GM12878 (cell line): ENCODE measurements around the gene FHL1. TPM values are rescaled to one million over a fixed set of nuclear protein-coding genes. Genes with fewer than 3 reads are reported as not detected.

Experiments used
- ATAC-seq: fragments of 200-7000 bp; cut with Tn5 transposase; 3 replicates; pipeline ENCODE4 v1.9.1; 2020; ENCODE audit warnings: mild to moderate bottlenecking, moderate library complexity
- BruUV-seq: library from RNA; stranded (reverse); fragments of 400-500 nt; replicated peaks from 2 replicates; lab custom pipeline; 2021; lab: Mats Ljungman, UMichigan
- CTCF ChIA-PET: fragments of 300-600 bp; sonication (Branson Sonifier 250); formaldehyde crosslinking; extraction: SDS; loops from one replicate; lab custom pipeline; 2021; ENCODE audit warnings: inconsistent platforms; lab: Yijun Ruan, JAX
- POLR2A ChIA-PET: fragments of 350-600 bp; formaldehyde crosslinking; extraction: SDS; loops from one replicate; lab custom pipeline; 2021; ENCODE audit warnings: inconsistent platforms; lab: Charles Lee
- RAD21 ChIA-PET: fragments of 300-600 bp; sonication (Branson Sonifier 250); formaldehyde crosslinking; loops from one replicate; lab custom pipeline; 2023; ENCODE audit warnings: antibody characterized with exemption; ENCODE audit not compliant: unreplicated experiment; lab: Charles Lee
- SMC1A ChIA-PET: fragments of 300-600 bp; sonication (Branson Sonifier 250); formaldehyde crosslinking; loops from one replicate; lab custom pipeline; 2023; ENCODE audit not compliant: unreplicated experiment, uncharacterized antibody; lab: Charles Lee
- DNase-seq: peaks from one replicate; pipeline ENCODE4 v3.0.0-alpha.2; 2011; ENCODE audit warnings: low read depth, low spot score
- FAIRE-seq: peaks from 3 replicates; lab custom pipeline; 2011; peaks lifted over from hg19 to GRCh38; lab: Jason Lieb, UNC
- H2AFZ ChIP-seq: 2 replicates; pipeline ENCODE4 v1.6.0; 2011; ENCODE audit warnings: low read depth, low read length, control low read depth; ENCODE audit not compliant: control insufficient read depth
- H3K27ac ChIP-seq: 2 replicates; pipeline ENCODE4 v1.5.1; 2011; ENCODE audit warnings: control low read depth; ENCODE audit not compliant: control insufficient read depth, insufficient read depth
- H3K27me3 ChIP-seq, 2 experiments: replicated peaks in 1 of 2; 2 replicates each; pipeline versions ENCODE4 v1.6.0 to v1.6.1; 2011; ENCODE audit warnings: low read length in 1 of 2; ENCODE audit not compliant: control insufficient read depth in 2 of 2, insufficient read depth in 2 of 2
- H3K36me3 ChIP-seq, 2 experiments: 2 replicates each; pipeline ENCODE4 v1.5.1; 2011; ENCODE audit warnings: low read length in 1 of 2; ENCODE audit not compliant: control insufficient read depth in 2 of 2, insufficient read depth in 2 of 2
- H3K4me1 ChIP-seq: 2 replicates; pipeline ENCODE4 v1.6.1; 2011; ENCODE audit warnings: mild to moderate bottlenecking, low read length, moderate library complexity, mixed read lengths; ENCODE audit not compliant: control insufficient read depth, insufficient read depth
- H3K4me2 ChIP-seq: 2 replicates; pipeline ENCODE4 v1.6.0; 2011; ENCODE audit warnings: control low read depth; ENCODE audit not compliant: control insufficient read depth, insufficient read depth
- H3K4me3 ChIP-seq: fragments of 200-600 bp; sonication (generic); 2 replicates; pipeline ENCODE4 v1.5.1; 2016
- H3K79me2 ChIP-seq: 2 replicates; pipeline ENCODE4 v1.6.0; 2011; ENCODE audit warnings: low read length; ENCODE audit not compliant: control insufficient read depth, insufficient read depth
- H3K9ac ChIP-seq: 2 replicates; pipeline ENCODE4 v1.8.0; 2011; ENCODE audit warnings: low read length, control low read depth, mixed read lengths; ENCODE audit not compliant: control insufficient read depth, insufficient read depth
- H3K9me3 ChIP-seq: replicated peaks from 3 replicates; pipeline ENCODE4 v1.5.1; 2011; ENCODE audit warnings: mild to moderate bottlenecking, low read length; ENCODE audit not compliant: control insufficient read depth, insufficient read depth
- H4K20me1 ChIP-seq: 2 replicates; pipeline ENCODE4 v1.6.0; 2011; ENCODE audit not compliant: control insufficient read depth, insufficient read depth
- CUX1 ChIP-seq: IDR thresholded peaks from 2 replicates; pipeline ENCODE4 v1.6.1; 2012; ENCODE audit warnings: improper control_type of control experiment, low read depth, low read length; ENCODE audit not compliant: insufficient replicate concordance
- EGR1 ChIP-seq, 2 experiments: IDR thresholded peaks; 1 replicate in 1 of 2; 2 replicates in 1 of 2; pipeline ENCODE4 v1.6.1; 2011 to 2012; ENCODE audit warnings: low read depth in 2 of 2, low read length in 2 of 2, borderline replicate concordance in 1 of 2, mild to moderate bottlenecking in 1 of 2, moderate library complexity in 1 of 2
- FOS ChIP-seq: IDR thresholded peaks from 3 replicates; pipeline ENCODE4 v1.6.1; 2011; ENCODE audit warnings: borderline replicate concordance; ENCODE audit not compliant: insufficient read length; ENCODE audit errors: extremely low read depth
- MEF2A ChIP-seq: IDR thresholded peaks from 2 replicates; pipeline ENCODE4 v1.6.1; 2011; ENCODE audit warnings: low read depth, mild to moderate bottlenecking, low read length, moderate library complexity; ENCODE audit not compliant: insufficient read depth
- NFIC ChIP-seq: IDR thresholded peaks from 2 replicates; pipeline ENCODE4 v1.6.1; 2012; ENCODE audit warnings: low read depth, mild to moderate bottlenecking, inconsistent platforms, low read length, moderate library complexity
- RUNX3 ChIP-seq: IDR thresholded peaks from 2 replicates; pipeline ENCODE4 v1.6.1; 2012; ENCODE audit warnings: low read length, inconsistent platforms
- SKIL ChIP-seq: fragments of 450-650 bp; IDR thresholded peaks from 2 replicates; pipeline ENCODE4 v1.6.1; 2017; ENCODE audit warnings: mild to moderate bottlenecking, low read depth, inconsistent platforms; ENCODE audit not compliant: poor library complexity, severe bottlenecking
- SRF ChIP-seq, 2 experiments: IDR thresholded peaks; 2 replicates each; pipeline ENCODE4 v1.6.1; 2011; ENCODE audit warnings: low read depth in 2 of 2, low read length in 2 of 2, mild to moderate bottlenecking in 1 of 2, moderate library complexity in 1 of 2
- STAT3 ChIP-seq: IDR thresholded peaks from 2 replicates; pipeline ENCODE4 v1.6.1; 2011; ENCODE audit warnings: low read depth, low read length, improper control_type of control experiment
- TAF1 ChIP-seq: IDR thresholded peaks from 2 replicates; pipeline ENCODE4 v1.6.1; 2011; ENCODE audit warnings: mild to moderate bottlenecking, low read depth, low read length, borderline replicate concordance
- ZBED1 ChIP-seq: IDR thresholded peaks from 2 replicates; pipeline ENCODE4 v1.6.1; 2016; ENCODE audit warnings: borderline replicate concordance
- WGBS: methylation state at CpG from one replicate; pipeline ENCODE4 v1.1.6; 2016; ENCODE audit warnings: low lambda C conversion rate; ENCODE audit not compliant: insufficient replicate concordance, insufficient coverage; ENCODE audit errors: missing lambda C conversion rate; 5-methylcytosine and 5-hydroxymethylcytosine counted together
- in situ Hi-C: fragments of 300-500 bp; cut with MboI; formaldehyde crosslinking; loops from 9 replicates; pipeline ENCODE4 v1.14.3; 2018; ENCODE audit warnings: mixed read lengths
- intact Hi-C: fragments of 100-400 bp; cut with micrococcal nuclease; formaldehyde crosslinking; loops from one replicate; pipeline ENCODE4 v1.14.2; 2022; ENCODE audit not compliant: unreplicated experiment
- polyA plus RNA-seq, 11 experiments: library from polyadenylated mRNA; depleted of rRNA in 4 of 11; unstranded in 6 of 11; stranded (reverse) in 5 of 11; fragments of >200 nt; fragmentation: Nextera tagmentation in 4 of 11; fragmentation: Illumina TruSeq in 1 of 11; extraction: Ambion mirVana in 4 of 11; extraction: Trizol in 1 of 11; gene quantifications; 1 replicate in 1 of 11; 2 replicates in 10 of 11; pipeline versions ENCODE4 v1.2.1 to v1.2.3, GENCODE V29; 2011 to 2016; ENCODE audit warnings: inconsistent platforms in 2 of 11, missing spikeins in 2 of 11, low read depth in 1 of 11
- total RNA-seq, 4 experiments: library from RNA; depleted of rRNA in 3 of 4; stranded (reverse); fragments of >200 nt in 3 of 4; fragmentation: Illumina TruSeq in 1 of 4; extraction: Trizol in 1 of 4; gene quantifications; 2 replicates each; pipeline versions ENCODE4 v1.2.1 to v1.2.3, GENCODE V29; 2013 to 2021

Gene FHL1
- total and polyA plus RNA-seq, 10 of the 15 experiments (the other 5 are each of a cell fraction or from before 2014, with no cell fraction given): 0.13 to 0.59 (median 0.34) TPM; not detected in 1

DNA sequence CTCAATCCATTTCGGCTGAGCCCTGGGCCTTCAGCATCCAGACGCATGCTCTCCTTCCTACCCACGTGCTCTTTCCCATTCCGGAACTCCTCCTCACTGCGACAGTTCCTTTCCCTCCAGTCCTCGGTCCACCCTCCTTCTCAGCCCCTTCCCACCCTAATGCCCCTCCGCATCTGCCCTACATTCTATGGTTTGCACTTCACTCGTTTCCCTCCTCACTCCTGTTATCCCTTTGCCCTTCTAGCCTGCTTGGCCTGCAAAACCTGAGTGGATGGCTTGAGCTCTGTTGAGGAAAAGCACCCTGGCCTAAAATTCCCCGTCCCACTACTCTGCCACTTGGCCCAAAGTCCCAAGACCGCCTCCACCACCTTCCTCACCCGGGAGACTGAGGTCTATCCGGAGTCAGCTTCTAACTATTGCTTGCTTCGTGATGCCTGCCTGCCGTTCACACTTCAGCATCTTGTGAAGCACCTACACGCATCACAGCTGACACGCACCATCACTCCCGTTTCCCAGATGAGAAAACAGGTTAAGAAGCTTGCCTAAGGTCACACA, 65.3 kb downstream of the FHL1 start:
- Histone ChIP-seq H3K4me2 (no peak overlapping the region), H3K4me1 (no peaks in the 10 kb centered on the region), H4K20me1 (no peaks in the 10 kb centered on the region), H3K79me2 (no peaks in the 10 kb centered on the region), H3K36me3 (no peaks in the 10 kb centered on the region), H2AFZ (no peak overlapping the region), H3K27ac (no peak overlapping the region), H3K9me3 (no peaks in the 10 kb centered on the region), H3K27me3 (no peaks in the 10 kb centered on the region), H3K9ac (no peak overlapping the region), H3K4me3 (no peak overlapping the region)
- FAIRE-seq (no peak), DNase-seq (no peak), ATAC-seq (no peak)
- TF ChIP-seq NFIC: no peak
- no peak for TF ChIP-seq STAT3
- no peak for TF ChIP-seq CUX1
- no peak for TF ChIP-seq EGR1 (IDR thresholded peaks at IDR 0.05; ENCODE audit: borderline replicate concordance in 1 of 2, low read depth in 2 of 2, low read length in 2 of 2)
- no peak for TF ChIP-seq SRF (IDR thresholded peaks at IDR 0.05; ENCODE audit: low read depth in 2 of 2, low read length in 2 of 2)
- no peak for TF ChIP-seq ZBED1
- TF ChIP-seq SKIL: no peak
- TF ChIP-seq FOS: no peak
- TF ChIP-seq TAF1: no peak
- TF ChIP-seq RUNX3: no peak
- TF ChIP-seq MEF2A: no peak
- 67% methylated on average over 17 of the region's 17 CpGs for WGBS
- in situ Hi-C loops: no loop called here
- ChIA-PET CTCF (no interaction called here), RAD21 (no interaction called here), POLR2A (no interaction called here), SMC1A (interaction anchor here (0.6 to 1.2 kb wide), 2 partner anchors 16 to 55 kb away, joined by 3 read pairs; no protein-coding TSS in a partner anchor)
- intact Hi-C loops: no loop called here
- BruUV-seq: no TSS peak
